GM21786 (cell line): ENCODE results near the gene CHN2.
"Not testable (repeated sequence)": the region's sequence is repeated elsewhere in the genome, so short reads cannot be mapped to it uniquely, and the experiment has no call there.

Experiments
- ATAC-seq: cut with Tn5 transposase; IDR thresholded peaks from one replicate; pipeline ENCODE4 v1.9.1; 2021; ENCODE audit not compliant: unreplicated experiment

The CHN2 gene

DNA sequence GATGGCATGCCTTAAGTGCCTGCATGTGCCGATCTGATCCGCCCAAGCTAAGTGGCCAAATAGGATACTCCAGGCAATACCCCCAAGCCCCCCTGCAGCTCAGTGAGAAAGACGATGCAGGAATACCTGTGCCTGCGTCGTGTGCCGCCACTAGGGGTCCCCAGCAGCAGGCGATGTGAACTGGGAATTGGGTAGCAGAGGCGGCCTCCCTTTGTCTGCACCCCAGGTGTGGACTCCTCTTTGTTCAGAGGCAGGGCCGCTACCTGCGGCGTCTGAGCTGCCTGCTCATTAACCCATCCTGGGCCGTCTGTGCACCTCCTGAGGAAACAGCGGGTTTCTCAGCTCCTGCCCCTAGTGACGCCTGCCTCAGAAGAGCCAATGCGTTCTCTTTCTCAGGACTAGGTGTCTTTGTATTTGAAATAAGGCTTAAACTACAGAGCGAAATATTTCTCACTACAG is 4.8 kb upstream of the CHN2 start:
- peak; percentile 53 for ATAC-seq

DNA sequence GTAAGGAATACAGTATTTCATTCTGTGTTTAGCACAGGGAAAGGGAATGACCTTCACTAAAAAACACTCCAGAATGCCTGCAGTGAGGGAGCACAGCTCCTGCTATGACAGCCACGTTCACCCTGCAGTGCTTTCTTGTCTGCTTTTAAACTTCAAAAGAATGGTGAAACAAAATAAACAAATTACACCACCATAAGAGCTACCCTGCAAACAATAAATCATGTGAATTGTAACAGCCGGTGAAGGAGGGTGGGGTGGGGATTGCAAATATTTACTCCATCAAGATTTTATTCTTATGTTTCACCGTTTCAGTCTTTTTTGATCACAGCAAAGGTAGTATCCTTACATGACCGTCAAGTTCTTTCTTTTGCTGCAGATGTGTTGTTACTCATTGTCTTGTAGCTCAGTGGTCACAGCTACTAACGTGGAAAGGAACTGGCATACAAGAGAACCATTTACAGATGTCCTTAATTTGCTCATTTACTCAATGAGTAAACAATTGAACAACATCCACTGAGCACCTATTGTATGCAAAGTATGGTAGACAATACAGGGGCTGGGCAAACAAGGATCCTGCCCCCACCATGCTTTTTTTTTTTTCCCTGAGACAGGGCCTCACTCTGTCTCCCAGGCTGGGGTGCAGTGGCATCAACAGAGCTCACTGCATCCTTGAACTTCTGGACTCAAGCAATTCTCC is 4.1 kb upstream of the CHN2 start:
- ATAC-seq, result no peak

DNA sequence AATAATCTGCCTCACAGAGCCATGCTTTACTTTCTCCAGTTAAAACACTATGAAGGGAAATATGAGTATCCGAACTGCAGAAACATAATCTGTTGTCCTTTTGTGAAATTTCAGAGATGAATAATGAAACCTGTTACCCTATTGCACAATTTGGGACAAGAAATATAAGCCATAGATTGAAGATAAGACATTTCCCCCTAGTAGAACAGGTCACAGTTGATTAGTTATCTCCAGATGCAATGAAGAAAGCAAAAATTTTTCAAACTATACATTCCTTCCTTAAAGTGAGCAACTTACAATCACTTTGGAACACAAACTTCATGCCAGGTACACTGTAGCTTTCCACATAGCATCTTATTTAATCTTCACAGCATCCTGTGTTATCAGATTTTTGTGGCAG is 2.3 kb upstream of the CHN2 start:
- ATAC-seq, result no peak

DNA sequence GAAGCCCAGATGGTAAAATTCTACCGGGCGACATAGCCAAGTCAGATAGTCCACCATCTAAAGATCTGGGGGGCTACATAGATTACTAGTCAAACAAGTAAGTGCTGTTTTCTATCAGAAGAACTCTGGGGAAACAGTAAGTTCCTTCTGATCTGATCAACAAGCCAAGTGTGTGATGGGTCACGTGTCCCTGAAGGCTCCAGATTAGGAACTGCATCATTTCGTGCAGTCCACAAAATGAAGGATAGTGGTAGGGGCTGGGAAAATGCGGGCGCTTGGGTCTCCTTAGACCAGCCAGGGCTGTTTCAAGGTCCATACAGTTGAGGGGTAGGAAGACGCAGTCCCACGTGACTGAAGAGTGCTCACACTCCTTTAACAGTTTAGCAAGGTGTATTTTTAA is 1.8 kb upstream of the CHN2 start:
- no peak for ATAC-seq

DNA sequence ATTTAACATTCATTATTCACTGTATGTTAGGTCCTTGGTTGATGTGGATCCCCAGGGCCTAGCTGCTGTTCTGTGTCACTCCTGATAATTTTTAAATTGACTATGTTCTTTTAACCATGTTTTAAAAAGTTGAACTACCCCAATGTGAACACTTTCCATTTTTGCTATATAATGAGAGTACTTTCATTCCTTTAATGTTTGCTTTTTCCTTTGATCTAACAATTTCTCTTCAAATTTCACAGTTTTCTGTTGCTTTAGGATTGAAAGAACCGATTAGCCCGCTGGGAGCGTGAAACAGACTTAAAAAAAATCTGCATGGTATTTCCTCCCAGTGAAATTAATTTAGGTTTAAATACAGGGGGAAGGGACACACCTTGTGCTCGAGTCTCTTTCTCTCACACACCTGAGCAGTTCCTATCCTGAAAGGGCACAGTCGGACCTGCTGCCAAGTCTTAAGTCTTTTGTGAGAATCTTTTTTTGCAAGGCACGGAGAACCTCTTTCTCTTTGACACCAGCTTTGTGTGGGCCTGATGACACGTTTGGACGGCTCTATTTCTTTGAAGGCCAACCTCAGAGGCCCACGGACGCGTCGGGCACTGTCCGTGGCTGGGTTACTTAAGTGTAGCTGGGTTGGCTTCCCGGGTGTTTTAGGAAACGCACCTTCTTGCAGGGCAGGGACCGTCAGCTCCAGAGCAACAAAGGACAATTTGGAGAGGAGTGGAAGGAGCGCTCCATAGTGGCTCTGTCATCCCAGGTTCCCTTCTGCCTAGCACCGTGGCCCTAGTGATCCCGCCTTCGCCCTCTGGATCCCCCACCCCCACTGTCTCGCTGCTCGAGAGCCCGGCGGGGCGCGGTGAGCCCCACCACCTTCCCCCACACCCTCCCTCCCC is 1.0 kb upstream of the CHN2 start:
- ATAC-seq, result no peak

DNA sequence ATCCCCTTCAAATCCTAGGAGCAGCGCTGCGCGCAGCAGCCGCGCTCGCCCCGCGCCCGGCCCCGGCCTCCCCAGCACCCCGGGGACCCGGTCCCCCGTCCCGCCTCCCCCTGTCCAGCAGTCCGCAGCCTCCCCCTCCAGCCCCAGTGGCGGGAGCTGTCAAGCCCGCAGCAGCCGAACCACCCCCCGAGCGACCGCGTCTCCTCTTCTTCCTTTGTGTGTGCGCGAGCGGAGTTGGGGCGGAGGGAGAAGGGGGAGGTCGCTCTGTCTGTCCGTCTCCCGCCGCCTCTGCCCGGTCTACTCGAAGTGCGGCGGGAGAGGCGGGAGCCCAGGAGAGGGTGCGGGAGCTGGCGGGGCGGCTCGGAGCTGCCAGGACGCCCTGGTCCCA is 375 bp upstream of the CHN2 start:
- no peak for ATAC-seq

DNA sequence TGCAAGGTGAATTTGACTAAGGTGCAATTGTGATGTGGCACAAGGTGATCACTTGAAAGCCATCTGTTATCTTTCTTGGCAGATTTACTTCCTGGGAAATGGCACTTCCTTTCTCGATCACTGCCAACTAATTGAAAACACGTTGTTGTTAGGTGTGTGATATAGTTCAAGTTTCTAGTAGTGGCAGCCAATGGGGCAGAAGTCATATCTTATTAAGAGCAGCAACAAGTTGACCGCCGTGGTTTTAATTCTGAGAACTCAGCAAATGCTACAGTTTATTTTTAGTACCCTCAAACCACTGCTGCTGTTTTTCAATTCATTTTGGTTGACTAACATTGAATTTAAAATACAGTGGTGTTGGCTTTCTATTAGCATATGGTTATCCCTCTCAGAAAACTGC is 1.6 kb downstream of the CHN2 start:
- ATAC-seq, result no peak

DNA sequence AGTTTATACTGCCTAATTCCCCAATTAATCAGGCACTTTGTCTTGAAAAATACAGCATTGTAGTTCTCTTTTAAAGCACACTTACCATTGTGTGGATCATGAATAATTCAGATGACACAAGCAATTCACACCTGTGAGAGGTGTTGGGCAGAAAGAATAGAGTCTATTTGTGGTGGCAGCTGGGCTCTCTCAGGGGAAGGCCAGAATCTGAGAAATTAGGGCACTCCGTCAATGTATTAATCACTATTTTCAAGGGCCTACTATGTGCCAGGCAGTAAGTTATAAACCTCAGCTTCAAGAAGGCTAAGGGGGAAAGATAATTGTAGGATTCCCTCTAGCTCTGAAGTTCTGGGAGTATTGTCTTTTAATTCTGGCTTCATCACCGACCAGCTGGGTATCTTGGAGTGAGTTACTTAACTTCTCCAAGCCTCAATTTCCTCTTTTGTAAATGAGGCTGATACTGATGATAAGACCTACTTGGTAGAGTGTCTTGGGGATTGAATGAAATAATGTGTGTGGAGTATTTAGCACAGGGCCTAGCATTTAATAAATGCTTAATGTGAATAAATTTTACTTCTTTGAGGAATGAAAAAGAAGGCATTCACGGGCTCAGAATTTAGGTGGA is 2.5 kb downstream of the CHN2 start:
- ATAC-seq, result no peak

DNA sequence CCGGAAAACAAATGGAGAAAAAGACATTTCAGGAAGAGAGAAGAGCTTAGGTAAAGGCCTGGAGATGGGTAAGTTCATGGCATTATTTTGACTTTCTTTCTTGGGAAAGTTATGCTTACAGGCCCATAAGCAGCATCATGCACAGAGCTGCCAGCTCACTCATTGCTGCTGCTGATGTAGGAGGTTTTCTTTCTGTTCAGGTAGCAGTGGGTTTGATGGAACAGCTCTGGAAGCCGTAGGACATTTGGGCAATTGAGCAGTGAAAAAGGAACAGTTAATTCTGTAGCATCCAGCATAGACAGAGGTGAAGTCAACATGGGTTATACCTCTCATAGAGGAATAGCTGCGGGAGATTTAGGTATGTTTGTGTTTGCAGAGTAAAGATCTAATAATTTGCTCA is 3.3 kb downstream of the CHN2 start:
- ATAC-seq, result no peak

DNA sequence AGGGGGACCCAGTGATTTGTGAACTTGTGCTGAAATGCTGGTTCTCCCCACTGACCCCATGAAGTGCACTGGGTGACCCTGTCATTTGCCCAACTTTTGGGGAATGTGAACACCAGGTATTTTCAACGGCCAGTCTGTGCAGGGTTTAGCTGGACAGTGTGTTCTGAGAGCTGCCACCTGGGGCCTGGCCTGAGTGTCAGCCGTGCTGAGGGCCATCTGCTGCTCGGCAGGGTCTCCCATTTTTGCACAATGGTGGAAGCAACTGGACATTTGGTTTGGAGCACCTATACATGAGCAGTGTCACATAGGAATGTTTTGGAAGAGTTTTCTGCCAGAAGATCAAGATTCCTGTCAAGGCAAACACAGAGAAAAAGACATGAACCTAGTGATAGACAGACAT is 5.2 kb downstream of the CHN2 start:
- ATAC-seq, result no peak

DNA sequence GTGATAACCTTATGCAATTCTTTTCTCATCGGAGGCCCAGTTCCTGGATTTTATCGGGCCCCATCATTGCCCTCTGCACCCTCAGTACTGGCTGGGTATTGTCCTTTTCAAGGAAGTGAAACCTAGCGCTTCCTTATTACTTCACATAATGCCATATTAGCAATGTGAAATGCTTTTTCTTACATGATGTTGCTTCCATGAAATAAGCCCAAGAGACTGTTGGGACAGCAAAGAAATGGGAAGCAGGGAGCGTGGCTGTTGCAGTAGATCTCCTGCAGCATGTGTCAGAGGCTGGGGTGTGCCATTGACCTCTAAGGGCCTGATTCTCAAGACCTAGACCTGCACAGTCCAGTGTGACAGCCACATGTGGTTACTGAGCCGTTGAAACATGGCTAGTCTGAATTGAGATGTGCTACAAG is 8.1 kb downstream of the CHN2 start:
- no peak for ATAC-seq

DNA sequence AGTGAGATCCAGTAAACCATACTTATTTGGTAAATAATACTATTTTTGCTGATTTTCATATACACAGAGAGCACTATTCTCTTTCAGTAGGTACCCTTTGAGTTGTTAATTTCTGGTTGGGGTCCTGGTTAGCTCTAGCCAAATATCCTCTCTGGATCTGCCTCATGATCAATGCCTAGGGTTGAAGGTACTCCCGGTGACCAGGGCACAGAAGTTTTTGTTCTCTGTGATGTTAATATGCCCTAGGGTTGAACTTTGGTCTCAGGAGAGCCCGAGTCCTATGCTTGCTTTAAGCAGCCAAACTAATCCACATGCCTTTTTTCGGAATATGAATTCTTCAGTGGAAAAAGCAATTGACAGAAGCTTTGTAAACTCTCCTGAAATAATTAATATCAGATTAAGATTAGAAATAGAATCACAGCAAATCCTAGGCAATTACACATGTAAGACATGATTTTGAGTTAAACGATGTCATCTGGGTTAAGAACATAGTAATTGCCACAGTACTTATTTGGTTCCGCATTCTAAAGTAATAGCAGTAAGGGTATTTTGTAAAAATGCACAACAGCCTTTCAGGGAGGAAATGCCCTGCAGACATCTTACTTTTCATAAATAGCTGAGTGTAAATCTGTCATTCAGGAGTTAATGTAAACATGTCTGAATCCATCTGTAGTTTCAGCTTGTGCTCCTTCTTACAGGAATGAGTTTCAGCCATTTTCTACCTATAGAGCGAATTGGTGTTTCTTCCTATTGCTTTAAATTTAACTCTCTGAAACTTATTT is 10.1 kb downstream of the CHN2 start:
- ATAC-seq, result no peak

DNA sequence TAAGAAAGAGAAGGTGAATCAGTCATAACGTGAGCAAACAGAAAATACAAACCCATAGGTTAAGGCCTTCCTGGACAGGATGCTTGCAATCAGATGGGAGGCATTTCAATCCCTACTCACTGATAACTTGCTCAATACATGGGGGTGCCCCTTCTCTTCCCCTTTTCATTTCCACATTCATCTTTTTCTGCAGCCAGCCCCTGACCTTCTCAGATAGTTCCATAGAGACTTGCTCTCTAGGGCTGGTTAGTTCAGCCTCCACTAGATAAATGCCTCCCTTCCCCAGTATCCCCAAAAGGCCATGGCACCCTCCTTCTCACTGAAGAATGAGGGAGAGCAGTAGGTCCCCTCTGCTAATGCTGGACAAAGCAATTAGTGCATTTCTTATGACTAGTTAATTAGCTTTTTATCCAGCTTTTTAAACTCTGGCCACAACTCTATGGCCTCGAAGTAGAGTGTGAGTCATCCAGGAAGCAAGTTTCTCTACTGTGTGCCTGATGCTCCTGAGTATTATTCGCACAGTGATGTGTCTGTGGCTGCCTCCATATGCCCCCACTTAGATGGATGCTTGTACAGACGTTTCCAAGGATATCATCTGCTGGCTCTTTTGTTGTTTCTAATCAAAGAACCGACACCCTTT is 12.7 kb downstream of the CHN2 start:
- no peak for ATAC-seq

DNA sequence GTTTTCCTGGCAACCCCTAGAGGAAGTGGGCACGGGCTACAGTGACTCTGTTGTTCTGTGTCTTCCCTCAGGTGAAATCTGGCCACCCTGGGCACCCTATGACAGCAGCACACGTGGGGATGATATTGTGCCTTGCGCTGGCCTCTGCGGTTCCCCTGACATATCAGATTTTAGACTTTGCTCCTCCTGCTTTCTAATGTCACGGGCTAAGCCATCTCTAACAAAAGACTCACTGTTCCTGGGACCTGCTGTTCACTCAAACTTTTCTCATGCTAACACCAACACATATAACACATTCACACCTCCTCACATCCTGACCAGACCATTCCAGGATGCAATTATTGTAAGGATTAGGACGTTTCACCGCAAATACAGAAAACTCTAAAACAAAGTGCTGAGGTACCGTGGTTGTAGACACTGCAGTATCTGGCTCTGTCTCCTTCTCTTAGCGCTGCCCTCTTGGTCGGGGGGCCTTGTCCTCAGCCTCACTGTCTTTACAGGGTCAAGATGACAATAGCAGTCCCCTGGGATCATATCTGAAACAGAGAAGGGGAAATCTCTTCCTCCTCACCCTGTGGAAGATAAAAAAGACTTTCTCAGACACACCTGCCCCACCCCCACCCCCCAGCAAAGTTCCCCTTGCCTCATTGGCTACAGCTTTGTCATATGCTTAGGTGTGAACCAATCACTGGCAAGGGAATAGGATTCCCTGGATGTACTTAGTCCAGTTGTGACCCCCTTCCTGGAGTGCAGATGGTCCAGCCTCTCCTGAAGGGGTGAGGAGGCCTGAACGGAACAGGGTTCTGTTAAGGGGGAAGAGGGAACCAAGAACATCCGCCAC is 14.1 kb downstream of the CHN2 start:
- ATAC-seq, result no peak

DNA sequence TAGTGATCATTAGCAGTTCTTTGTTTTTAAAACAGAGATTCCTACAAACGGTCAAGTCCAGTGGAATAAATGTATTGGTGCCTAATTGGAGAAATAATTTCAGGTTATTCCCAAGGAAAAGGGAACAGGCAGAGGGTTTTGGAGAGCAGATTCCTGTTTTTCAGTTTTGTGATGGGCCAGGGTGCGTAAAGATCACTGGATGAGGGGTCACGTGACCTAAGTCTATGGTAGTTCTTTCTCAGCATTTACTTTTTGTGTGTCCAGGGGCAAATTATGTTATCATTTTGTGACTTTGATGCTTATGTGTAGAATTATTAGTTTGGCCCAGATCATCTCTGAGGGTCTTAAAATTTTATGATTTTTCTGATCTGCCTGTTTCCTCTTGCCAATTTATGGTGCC is 15.2 kb downstream of the CHN2 start:
- ATAC-seq, result no peak

DNA sequence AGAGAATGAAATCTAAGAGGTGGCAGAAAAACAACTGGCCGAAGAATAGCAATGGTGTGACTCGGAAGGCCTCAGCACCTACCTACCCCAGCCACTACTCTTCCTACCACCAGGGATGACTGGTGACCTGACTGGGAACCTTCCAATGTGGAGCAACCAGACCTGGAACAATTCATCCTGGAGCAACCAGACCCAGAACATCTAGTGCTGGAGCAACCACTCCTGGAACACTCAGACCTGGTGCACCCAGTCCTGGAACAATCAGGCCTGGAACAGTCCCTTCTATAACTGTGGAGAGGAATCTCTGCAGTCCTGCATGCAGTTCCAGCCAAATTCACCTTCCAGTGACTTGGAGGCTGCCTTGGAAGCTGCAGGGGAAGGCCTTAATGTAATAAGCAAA is 18.2 kb downstream of the CHN2 start:
- ATAC-seq, result not testable (repeated sequence)

DNA sequence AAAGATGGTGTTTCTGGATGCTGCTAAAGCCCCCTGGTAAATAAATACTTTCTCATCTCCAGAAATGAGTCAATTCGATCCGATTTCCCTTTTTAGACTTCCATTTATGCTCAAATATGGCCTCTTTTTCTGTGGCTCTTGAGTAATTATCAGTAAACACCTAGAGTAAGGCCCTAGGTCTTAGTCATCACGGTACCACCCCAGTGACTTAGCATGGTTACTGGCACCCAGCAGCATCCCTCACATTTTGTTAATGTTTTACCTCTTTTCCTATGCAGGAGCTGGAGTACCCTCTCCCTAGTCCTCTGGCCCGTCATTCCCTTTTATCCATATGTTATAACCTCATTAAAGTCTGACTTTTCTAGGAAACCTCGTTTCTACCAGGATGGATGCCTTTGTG is 19.5 kb downstream of the CHN2 start:
- ATAC-seq, result no peak

DNA sequence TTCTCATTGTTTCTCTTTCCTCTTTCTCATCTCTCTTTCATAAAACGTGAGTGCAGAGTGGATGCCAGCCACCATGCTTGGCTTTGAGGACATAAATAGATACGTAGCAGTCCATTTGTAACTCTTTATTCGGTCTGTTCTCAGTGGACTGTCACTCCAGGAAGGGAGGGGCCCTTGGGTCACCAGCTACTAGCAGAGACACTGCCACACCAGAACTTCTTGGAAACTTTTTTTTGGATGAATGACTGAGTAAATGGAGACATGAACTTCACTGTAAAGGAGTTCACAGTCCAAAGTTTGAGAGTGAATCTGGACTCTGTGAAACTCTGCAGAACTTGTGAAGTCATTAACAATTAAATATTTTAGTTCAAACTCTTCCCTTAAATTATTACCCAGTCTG is 20.2 kb downstream of the CHN2 start:
- ATAC-seq, result no peak

DNA sequence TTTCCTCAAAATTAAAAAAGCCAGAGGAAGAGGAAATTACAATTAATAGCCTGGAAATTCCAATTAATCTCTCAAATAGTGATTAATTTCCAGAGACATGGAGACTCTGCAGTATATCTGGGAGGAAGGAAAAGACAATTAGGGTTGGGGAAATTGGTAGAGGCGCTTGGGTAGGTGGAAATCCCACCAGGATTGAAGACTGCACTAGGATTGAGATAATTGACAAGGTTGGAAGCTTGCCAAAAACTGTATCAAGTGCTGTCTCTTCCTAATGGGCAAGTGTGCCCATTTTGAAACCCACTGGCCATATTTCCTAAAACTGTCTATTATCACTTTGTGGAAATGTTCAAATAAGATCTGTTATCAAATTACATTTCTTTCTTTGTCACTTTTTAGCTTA is 21.6 kb downstream of the CHN2 start:
- ATAC-seq, result no peak

DNA sequence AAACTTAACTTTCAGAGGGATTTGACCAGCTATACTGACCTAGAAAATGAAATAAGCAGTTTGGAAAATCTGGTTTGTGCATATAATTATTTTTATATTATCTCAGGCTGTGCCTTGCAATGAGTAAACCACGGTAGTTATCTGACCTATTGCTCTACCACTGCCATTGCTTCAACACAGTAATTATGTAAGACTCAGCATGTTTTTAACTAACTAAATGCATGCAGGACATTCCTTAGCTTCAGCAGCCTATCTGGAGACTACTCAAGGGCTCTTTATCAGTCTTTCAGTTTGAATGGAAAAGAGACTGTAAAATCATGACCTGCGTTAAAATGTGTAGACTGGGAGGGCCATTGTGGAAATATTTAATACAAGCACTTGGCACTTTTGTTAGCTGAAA is 22.5 kb downstream of the CHN2 start:
- no peak for ATAC-seq
